Endothelial cell of umbilical vein (primary cell): Measurements from ENCODE around the gene CELA2B.

Experiments used
- EZH2 ChIP-seq: IDR thresholded peaks from 2 replicates; pipeline ENCODE4 v1.6.1; 2012; ENCODE audit warnings: borderline replicate concordance, low read depth, mild to moderate bottlenecking, moderate library complexity, low read length, inconsistent platforms; ENCODE audit not compliant: severe bottlenecking
- JUN ChIP-seq: IDR thresholded peaks from 2 replicates; pipeline ENCODE4 v1.6.1; 2011; ENCODE audit warnings: borderline replicate concordance, low read depth; ENCODE audit not compliant: insufficient read length, insufficient read depth
- POLR2A ChIP-seq: IDR thresholded peaks from 2 replicates; pipeline ENCODE4 v1.6.1; 2012; ENCODE audit warnings: low read depth, mild to moderate bottlenecking, control low read depth, low read length
- POLR2AphosphoS5 ChIP-seq: IDR thresholded peaks from 2 replicates; pipeline ENCODE4 v1.6.1; 2012; ENCODE audit warnings: low read depth, mild to moderate bottlenecking, control low read depth, low read length, moderate library complexity; ENCODE audit not compliant: insufficient read depth
- TF ChIP-seq, protein P1 (sequence below), 2 donors: IDR thresholded peaks; 1 replicate in 1 of 2; 2 replicates in 1 of 2; pipeline ENCODE4 v1.5.1; 2011; ENCODE audit warnings: low read length in 2 of 2, mild to moderate bottlenecking in 2 of 2, moderate library complexity in 2 of 2, control low read depth in 1 of 2, inconsistent platforms in 1 of 2, low read depth in 1 of 2; ENCODE audit not compliant: insufficient read depth in 1 of 2; ENCODE audit errors: extremely low read depth in 1 of 2

DNA sequence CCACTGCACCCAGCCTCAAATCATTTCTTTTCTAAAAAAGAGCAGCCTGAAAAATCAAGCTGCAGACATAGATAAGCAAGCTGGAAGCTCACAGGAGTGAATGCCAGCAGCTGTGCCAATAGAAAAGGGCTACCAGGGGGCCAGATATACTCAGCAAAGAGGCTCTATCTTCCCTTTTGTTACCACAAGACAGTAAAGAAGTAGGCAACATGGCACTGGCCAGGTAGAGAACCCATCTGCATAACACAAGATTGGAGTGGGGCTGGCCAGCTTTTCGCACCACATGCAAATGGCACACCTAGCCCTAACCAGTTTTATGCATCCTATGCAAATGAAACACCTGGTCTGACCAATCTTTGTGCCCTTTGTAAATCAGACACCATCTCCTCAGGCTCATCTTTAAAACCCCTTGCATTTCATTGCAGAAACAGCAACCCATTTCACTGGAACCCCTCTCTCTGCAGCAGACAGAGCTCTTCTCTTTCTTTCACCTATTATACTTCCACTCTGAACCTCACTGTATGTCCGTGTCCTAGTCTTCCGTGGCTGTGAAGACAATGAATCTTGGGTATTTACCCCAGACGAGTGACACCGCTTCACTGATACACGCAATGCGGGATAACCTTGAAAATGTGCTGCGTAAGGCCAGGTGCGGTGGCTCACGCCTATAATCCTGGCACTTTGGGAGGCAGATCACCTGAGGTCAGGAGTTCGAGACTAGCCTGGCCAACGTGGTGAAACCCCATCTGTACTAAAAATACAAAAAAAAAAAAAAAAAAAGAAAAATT is 33.0 kb downstream of the CELA2B start:
- TF ChIP-seq POLR2A (no peak), POLR2AphosphoS5 (no peak), EZH2 (no peak), JUN (no peak)
- TF ChIP-seq, protein P1, sequence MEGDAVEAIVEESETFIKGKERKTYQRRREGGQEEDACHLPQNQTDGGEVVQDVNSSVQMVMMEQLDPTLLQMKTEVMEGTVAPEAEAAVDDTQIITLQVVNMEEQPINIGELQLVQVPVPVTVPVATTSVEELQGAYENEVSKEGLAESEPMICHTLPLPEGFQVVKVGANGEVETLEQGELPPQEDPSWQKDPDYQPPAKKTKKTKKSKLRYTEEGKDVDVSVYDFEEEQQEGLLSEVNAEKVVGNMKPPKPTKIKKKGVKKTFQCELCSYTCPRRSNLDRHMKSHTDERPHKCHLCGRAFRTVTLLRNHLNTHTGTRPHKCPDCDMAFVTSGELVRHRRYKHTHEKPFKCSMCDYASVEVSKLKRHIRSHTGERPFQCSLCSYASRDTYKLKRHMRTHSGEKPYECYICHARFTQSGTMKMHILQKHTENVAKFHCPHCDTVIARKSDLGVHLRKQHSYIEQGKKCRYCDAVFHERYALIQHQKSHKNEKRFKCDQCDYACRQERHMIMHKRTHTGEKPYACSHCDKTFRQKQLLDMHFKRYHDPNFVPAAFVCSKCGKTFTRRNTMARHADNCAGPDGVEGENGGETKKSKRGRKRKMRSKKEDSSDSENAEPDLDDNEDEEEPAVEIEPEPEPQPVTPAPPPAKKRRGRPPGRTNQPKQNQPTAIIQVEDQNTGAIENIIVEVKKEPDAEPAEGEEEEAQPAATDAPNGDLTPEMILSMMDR (IDR thresholded peaks at IDR 0.05; ENCODE audit: extremely low read depth in 1 of 2, insufficient read depth in 1 of 2, low read depth in 1 of 2, low read length in 2 of 2), result no peak
